Fibroblast of the aortic adventitia (primary cell): Measurements from ENCODE around the gene ROBO2. TPM values are rescaled to one million over a fixed set of nuclear protein-coding genes. Genes with fewer than 3 reads are reported as not detected.
A peak's percentile ranks its signal among the peaks of the same experiment; 100 is the strongest.

Experiments used
- DNase-seq: peaks from one replicate; pipeline ENCODE4 v3.0.0-alpha.2; 2010; ENCODE audit warnings: low read depth
- H3K4me3 ChIP-seq: 2 replicates; pipeline ENCODE4 v1.5.1; 2011; ENCODE audit warnings: low read depth, mild to moderate bottlenecking, control low read depth, low read length, moderate library complexity
- CTCF ChIP-seq: IDR thresholded peaks from 2 replicates; pipeline ENCODE4 v1.5.1; 2011; ENCODE audit warnings: mild to moderate bottlenecking, low read length, control low read depth, inconsistent platforms; ENCODE audit not compliant: insufficient read depth
- total RNA-seq: library from RNA; depleted of rRNA; stranded (reverse); fragments of >200 nt; gene quantifications from 2 replicates; pipeline ENCODE4 v1.2.3, GENCODE V29; 2012; ENCODE audit warnings: low replicate concordance

Gene ROBO2
- total RNA-seq, 1 donor = 1.2 TPM

- no peak for DNase-seq
- no peak overlapping the region for H3K4me3 ChIP-seq
- TF ChIP-seq CTCF = no peak
These were observed 205.1 kb downstream of the ROBO2 start for GRCh38 chr3:77244981-77245380.

DNA sequence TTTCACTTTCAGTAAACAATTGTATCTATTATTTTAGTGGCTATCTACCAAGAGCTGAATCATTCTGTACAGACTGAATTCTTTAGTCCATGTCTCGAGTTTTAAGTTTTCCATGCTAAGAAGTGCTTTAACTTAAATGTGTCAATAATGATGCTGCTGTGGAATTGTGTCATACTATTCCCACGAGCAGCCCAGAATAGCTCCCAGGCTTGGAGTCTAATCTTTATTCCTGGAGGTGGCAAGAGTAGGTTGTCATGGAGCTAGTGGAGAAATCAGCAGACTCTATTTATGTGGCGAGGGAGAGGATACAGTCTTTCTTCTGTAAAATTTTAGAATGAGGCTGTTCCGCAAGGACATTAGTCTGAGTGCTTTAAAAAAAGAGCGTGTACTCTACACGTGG lies 207.2 kb downstream of the ROBO2 start:
- TF ChIP-seq CTCF = no peak
- DNase-seq = no peak
- H3K4me3 ChIP-seq = no peak overlapping the region

DNA sequence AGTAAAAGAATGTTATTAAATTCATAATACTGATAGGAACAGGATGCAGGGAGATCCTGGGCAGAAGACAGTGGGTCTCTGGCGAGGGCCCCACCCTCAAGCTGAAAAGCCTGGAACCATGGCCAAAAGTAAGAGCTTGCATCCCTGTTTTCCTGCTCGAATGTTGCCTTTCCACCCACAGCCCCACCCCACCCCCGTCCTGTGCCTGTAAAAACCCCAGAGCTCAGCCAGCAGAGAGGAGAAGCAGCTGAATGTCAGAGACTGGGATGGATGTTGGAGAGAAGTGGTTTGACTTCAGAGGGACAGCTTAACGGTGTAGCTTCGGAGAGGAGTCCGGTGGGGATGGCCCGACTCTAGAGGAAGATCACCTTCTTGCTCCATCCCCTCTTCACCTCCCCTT lies 207.9 kb downstream of the ROBO2 start:
- no peak for DNase-seq
- no peak for TF ChIP-seq CTCF
- no peak overlapping the region for H3K4me3 ChIP-seq

GRCh38 chr3:77248420-77248819 lies 208.5 kb downstream of the ROBO2 start:
- H3K4me3 ChIP-seq = no peak overlapping the region
- no peak for TF ChIP-seq CTCF
- DNase-seq = no peak

GRCh38 chr3:77251136-77251535 lies 211.2 kb downstream of the ROBO2 start:
- DNase-seq = no peak

DNA sequence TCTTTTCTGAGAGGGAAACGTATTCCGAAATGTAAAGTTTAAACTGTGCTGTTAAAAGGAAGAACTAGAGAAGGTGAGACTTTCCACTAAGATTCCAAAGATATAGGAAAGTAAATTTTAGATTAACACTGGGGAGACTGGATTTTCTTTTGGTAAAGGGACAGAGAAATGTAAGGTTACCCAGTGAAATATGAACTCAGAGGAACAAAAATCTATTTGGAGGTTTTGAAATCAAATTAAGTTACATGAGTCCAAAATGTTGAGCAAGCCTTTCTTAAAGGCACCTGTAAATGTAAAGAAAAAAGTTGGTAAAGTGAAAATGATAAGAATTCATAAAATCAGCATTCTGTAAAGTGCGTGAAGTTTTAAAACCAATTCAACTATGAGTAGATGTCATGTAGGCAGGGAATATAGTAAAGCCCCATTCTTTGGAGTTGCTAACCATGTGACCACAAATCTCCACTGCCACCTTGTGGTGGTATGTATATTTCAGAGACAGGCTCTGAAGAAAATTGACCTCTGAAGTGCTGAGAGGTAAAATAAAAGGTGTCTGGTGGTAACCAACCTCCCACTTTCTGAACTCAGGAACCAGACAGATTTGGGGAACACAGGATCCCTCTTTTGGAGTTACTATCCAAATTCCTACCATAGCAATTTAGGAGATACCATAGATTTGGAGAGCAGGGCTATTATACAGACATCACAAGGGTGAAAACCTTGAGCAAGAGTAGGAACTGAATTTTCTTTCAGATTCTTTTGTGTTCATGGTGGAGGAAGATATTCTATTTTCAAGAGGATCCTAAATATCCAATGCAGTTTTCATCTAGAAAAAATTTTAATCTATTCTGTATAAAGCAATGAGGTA lies 215.3 kb downstream of the ROBO2 start:
- peak; percentile 36 for TF ChIP-seq CTCF
- H3K4me3 ChIP-seq = no peak overlapping the region
- peak; percentile 13 for DNase-seq

More at GRCh38 chr3:77251136-77251535, 211.2 kb downstream of the ROBO2 start:
- H3K4me3 ChIP-seq = no peak overlapping the region
- no peak for TF ChIP-seq CTCF
